ENCODE results near the gene SELENON.

SELENON gene

GRCh38 chr1:25763493-25763892, 36.5 kb upstream of the SELENON start:
- TF ChIP-seq, protein P1, sequence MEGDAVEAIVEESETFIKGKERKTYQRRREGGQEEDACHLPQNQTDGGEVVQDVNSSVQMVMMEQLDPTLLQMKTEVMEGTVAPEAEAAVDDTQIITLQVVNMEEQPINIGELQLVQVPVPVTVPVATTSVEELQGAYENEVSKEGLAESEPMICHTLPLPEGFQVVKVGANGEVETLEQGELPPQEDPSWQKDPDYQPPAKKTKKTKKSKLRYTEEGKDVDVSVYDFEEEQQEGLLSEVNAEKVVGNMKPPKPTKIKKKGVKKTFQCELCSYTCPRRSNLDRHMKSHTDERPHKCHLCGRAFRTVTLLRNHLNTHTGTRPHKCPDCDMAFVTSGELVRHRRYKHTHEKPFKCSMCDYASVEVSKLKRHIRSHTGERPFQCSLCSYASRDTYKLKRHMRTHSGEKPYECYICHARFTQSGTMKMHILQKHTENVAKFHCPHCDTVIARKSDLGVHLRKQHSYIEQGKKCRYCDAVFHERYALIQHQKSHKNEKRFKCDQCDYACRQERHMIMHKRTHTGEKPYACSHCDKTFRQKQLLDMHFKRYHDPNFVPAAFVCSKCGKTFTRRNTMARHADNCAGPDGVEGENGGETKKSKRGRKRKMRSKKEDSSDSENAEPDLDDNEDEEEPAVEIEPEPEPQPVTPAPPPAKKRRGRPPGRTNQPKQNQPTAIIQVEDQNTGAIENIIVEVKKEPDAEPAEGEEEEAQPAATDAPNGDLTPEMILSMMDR (IDR thresholded peaks at IDR 0.05), result no peak
- intact Hi-C loops (cut with DNase I; ENCODE audit: low total_unique reads), result no loop called here

GRCh38 chr1:25765136-25765922, 34.7 kb upstream of the SELENON start:
- no peaks in the 10 kb centered on the region for H3K9me3 ChIP-seq
- intact Hi-C loops (cut with DNase I; ENCODE audit: low total_unique reads), result no loop called here
- H3K4me3 ChIP-seq, result no peak overlapping the region
- TF ChIP-seq, protein P1 (IDR thresholded peaks at IDR 0.05), result no peak
- H3K36me3 ChIP-seq, result peaks cover 0 to 10% (median 10%) of the 10 kb centered on the region in 3 donors
- H3K27me3 ChIP-seq, result no peaks in the 10 kb centered on the region
- DNase-seq, result no peak
- peak overlapping the region; percentile 52 to 57 for H3K27ac ChIP-seq
- H3K4me1 ChIP-seq, result peaks cover 0 to 17% (median 13%) of the 10 kb centered on the region in 4 donors

More at GRCh38 chr1:25763493-25763892, 36.5 kb upstream of the SELENON start:
- H3K9me3 ChIP-seq, result no peaks in the 10 kb centered on the region
- peaks cover 0 to 10% (median 10%) of the 10 kb centered on the region in 3 donors for H3K36me3 ChIP-seq
- H3K27me3 ChIP-seq, result no peaks in the 10 kb centered on the region
- DNase-seq, result no peak
- no peak overlapping the region for H3K4me3 ChIP-seq
- no peak overlapping the region for H3K27ac ChIP-seq
- peaks cover 0 to 17% (median 13%) of the 10 kb centered on the region in 4 donors for H3K4me1 ChIP-seq

GRCh38 chr1:25765923-25766589, 33.9 kb upstream of the SELENON start:
- Histone ChIP-seq H3K9me3 (no peaks in the 10 kb centered on the region), H3K36me3 (peaks cover 0 to 10% (median 10%) of the 10 kb centered on the region in 3 donors), H3K4me3 (no peak overlapping the region), H3K27ac (peak overlapping the region; percentile 52 to 57), H3K4me1 (peaks cover 0 to 17% (median 14%) of the 10 kb centered on the region in 4 donors), H3K27me3 (no peaks in the 10 kb centered on the region)
- intact Hi-C loops (cut with DNase I; ENCODE audit: low total_unique reads), result no loop called here
- TF ChIP-seq, protein P1 (IDR thresholded peaks at IDR 0.05), result no peak
- no peak for DNase-seq

GRCh38 chr1:25766721-25767436, 33.1 kb upstream of the SELENON start:
- peak overlapping the region in 1 of 2 donors; percentile 52 for H3K27ac ChIP-seq
- no peaks in the 10 kb centered on the region for H3K9me3 ChIP-seq
- peaks cover 0 to 18% (median 15%) of the 10 kb centered on the region in 4 donors for H3K4me1 ChIP-seq
- no peak overlapping the region for H3K4me3 ChIP-seq
- no peaks in the 10 kb centered on the region for H3K27me3 ChIP-seq
- peaks cover 0 to 16% (median 14%) of the 10 kb centered on the region in 3 donors for H3K36me3 ChIP-seq
- intact Hi-C loops (cut with DNase I; ENCODE audit: low total_unique reads), result no loop called here
- DNase-seq, result no peak
- TF ChIP-seq, protein P1 (IDR thresholded peaks at IDR 0.05), result no peak

DNA sequence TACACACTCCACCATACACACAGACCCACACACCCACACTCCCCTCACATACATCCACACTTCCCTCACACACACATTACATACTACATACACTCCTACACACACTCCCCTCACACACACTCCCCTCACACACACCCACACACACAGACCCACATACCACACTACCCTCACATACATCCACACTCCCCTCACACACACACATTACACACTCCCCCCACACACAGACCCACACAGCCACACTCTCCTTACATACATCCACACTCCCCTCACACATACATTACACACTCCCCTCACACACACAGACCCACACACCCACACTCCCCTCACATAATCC, 32.6 kb upstream of the SELENON start:
- Histone ChIP-seq H3K36me3 (peaks cover 0 to 20% (median 19%) of the 10 kb centered on the region in 3 donors), H3K27me3 (no peaks in the 10 kb centered on the region), H3K4me3 (no peak overlapping the region), H3K4me1 (peaks cover 0 to 18% (median 15%) of the 10 kb centered on the region in 4 donors), H3K27ac (no peak overlapping the region), H3K9me3 (no peaks in the 10 kb centered on the region)
- TF ChIP-seq, protein P1 (IDR thresholded peaks at IDR 0.05), result no peak
- no peak for DNase-seq
- intact Hi-C loops (cut with DNase I; ENCODE audit: low total_unique reads), result no loop called here

Measured in tibial artery (tissue), 4 donors.